GM06990 (cell line): Measurements from ENCODE around the gene LGR6.

Experiments
- DNase-seq: peaks from one replicate; pipeline ENCODE4 v3.0.0-alpha.2; 2011; ENCODE audit not compliant: insufficient read length; ENCODE audit errors: extremely low read depth
- H3K27me3 ChIP-seq: replicated peaks from 2 replicates; pipeline ENCODE4 v1.6.0; 2011; ENCODE audit warnings: low read length; ENCODE audit not compliant: control insufficient read depth, insufficient read depth
- H3K36me3 ChIP-seq: 2 replicates; pipeline ENCODE4 v1.5.1; 2011; ENCODE audit warnings: low read length; ENCODE audit not compliant: control insufficient read depth, insufficient read depth
- H3K4me3 ChIP-seq: replicated peaks from 2 replicates; pipeline ENCODE4 v1.5.1; 2011; ENCODE audit warnings: low read depth, mild to moderate bottlenecking, control low read depth, low read length
- TF ChIP-seq, protein P1 (sequence below): IDR thresholded peaks from 2 replicates; pipeline ENCODE4 v1.5.1; 2011; ENCODE audit warnings: low read length, control low read depth, mild to moderate bottlenecking, inconsistent platforms; ENCODE audit not compliant: insufficient read depth, poor library complexity, severe bottlenecking

Gene LGR6

DNA sequence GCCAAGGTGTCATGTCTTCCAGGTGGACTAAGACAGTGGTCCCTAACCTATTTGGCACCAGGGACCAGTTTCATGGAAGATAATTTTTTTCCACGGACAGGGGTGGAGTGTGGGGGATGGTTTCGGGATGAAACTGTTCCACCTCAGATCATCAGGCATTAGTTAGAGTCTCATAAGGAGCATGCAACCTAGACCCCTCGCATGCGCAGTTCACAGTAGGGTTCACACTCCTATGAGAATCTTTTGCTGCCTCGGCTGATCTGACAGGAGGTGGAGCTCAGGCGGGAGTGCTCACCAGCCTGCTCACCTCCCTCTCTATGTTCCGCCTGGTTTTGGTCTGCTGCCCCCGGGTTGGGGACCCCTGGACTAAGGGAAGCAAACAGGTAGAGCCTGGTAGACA lies 30.9 kb downstream of the LGR6 start:
- peaks cover 1% of the 10 kb centered on the region for H3K27me3 ChIP-seq
- TF ChIP-seq, protein P1, sequence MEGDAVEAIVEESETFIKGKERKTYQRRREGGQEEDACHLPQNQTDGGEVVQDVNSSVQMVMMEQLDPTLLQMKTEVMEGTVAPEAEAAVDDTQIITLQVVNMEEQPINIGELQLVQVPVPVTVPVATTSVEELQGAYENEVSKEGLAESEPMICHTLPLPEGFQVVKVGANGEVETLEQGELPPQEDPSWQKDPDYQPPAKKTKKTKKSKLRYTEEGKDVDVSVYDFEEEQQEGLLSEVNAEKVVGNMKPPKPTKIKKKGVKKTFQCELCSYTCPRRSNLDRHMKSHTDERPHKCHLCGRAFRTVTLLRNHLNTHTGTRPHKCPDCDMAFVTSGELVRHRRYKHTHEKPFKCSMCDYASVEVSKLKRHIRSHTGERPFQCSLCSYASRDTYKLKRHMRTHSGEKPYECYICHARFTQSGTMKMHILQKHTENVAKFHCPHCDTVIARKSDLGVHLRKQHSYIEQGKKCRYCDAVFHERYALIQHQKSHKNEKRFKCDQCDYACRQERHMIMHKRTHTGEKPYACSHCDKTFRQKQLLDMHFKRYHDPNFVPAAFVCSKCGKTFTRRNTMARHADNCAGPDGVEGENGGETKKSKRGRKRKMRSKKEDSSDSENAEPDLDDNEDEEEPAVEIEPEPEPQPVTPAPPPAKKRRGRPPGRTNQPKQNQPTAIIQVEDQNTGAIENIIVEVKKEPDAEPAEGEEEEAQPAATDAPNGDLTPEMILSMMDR = no peak
- no peak overlapping the region for H3K4me3 ChIP-seq
- DNase-seq = no peak
- no peaks in the 10 kb centered on the region for H3K36me3 ChIP-seq

GRCh38 chr1:202225131-202225530 lies 31.5 kb downstream of the LGR6 start:
- H3K36me3 ChIP-seq = no peaks in the 10 kb centered on the region
- no peak for DNase-seq
- TF ChIP-seq, protein P1 = no peak
- H3K27me3 ChIP-seq = peaks cover 1% of the 10 kb centered on the region
- H3K4me3 ChIP-seq = no peak overlapping the region

DNA sequence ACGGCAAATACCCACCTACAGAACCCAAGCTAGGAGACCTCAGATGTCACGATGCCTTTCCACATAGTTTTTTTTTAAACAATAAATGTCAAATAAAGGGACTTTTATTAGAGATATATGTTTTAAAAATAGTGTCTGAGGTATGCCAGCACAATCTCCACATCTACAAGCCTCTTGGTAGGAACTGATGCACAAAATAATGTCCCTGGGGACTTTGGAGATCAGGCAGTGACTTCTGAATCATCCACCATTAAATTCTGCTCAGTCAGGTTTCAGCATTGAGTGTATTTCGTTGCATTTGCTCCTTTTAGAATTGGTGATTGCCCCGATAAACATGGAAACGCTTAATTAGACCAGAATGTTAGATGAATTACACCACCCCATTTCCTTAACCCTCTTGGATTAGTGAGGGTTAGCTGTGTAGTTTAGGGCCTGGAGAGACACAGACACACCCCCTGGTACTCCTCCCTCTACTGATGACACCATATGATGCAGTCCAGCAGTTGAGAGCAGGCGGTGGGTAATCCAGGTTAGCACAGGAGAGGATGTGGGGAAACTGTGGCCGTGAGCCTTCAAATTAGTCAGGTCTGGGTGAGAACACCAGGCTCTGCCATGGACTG lies 33.6 kb downstream of the LGR6 start:
- H3K27me3 ChIP-seq = peaks cover 1% of the 10 kb centered on the region
- no peaks in the 10 kb centered on the region for H3K36me3 ChIP-seq
- DNase-seq = no peak
- TF ChIP-seq, protein P1 = no peak
- no peak overlapping the region for H3K4me3 ChIP-seq

DNA sequence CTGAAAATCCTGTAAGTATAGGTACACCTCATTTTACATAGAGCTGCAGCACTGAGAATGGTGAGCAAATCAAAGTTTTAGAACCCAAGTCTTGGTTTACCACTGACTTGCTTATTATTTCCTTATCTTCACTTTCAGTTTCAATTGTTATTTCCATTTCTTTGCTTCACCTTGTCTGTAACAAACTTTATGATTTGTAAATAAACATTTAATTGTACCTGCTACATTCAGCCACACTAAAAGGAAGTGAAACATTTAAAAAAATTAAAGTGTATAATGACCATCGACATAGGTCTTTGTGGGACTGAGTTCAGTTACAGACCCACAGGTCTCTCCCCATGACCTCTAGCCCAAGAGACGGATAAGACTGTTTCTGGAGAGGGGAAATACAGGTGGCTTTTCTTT lies 34.4 kb downstream of the LGR6 start:
- no peaks in the 10 kb centered on the region for H3K36me3 ChIP-seq
- no peak overlapping the region for H3K4me3 ChIP-seq
- H3K27me3 ChIP-seq = peaks cover 1% of the 10 kb centered on the region
- TF ChIP-seq, protein P1 = no peak
- DNase-seq = no peak

DNA sequence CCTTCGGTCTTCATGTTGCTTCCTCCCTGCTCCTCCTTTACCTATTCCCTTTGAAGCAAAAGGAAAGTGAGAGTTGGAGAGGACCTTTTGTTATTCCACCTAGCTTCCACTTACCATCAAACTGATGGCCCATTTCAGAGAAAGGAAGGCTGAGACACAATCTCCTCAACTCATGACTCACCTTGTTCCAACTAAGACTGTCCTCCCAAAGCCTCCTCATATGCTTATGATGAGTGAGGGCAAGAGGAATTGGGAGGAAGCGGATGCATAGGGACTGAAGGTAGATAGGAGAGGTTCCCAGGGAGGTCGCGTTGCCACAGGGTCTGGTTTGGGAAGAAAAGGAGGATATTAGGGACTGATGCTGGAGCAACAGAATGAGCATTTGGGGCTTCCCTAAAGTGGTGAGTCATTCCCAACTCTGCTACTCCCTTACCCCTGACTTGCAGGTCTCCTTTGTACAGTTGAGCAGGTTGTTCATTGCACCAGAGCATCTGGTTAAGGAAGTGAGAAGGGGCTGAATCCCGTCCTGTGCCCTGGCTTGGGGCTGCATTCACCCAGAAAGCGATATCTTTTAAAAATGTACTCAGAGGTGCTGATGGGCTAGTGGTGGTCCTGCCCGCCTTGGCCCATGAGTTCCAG lies 35.0 kb downstream of the LGR6 start:
- no peaks in the 10 kb centered on the region; the same call in none of the 2 replicates for H3K27me3 ChIP-seq
- H3K4me3 ChIP-seq = no peak overlapping the region
- DNase-seq = no peak
- H3K36me3 ChIP-seq = no peaks in the 10 kb centered on the region
- TF ChIP-seq, protein P1 = no peak
